PC-3 (cell line): ENCODE measurements around the gene SPATA6.

ENCODE experiments used
- CTCF ChIP-seq: fragments of 300-600 bp; sonication (generic); conservative IDR thresholded peaks from 2 replicates; pipeline ENCODE4 v1.5.1; 2017; ENCODE audit warnings: antibody characterized with exemption, low read depth, mild to moderate bottlenecking, low read length
- EZH2 ChIP-seq: fragments of 300-600 bp; sonication (generic); IDR thresholded peaks from one replicate; pipeline ENCODE4 v1.6.1; 2017; ENCODE audit warnings: antibody characterized with exemption, mild to moderate bottlenecking, low read length; ENCODE audit not compliant: unreplicated experiment
- EZH2phosphoT487 ChIP-seq: fragments of 300-600 bp; sonication (generic); IDR thresholded peaks from 2 replicates; pipeline ENCODE4 v1.6.1; 2018; ENCODE audit warnings: mild to moderate bottlenecking, antibody characterized with exemption, low read length, borderline replicate concordance

GRCh38 chr1:48266576-48266975 lies 205.4 kb downstream of the SPATA6 start:
- TF ChIP-seq CTCF (no peak), EZH2phosphoT487 (no peak), EZH2 (no peak)
